Hepatocyte (in vitro differentiated cells): ENCODE measurements around the gene SNTG2.

Experiments used
- EZH2 ChIP-seq: fragments of 200-600 bp; sonication (generic); IDR thresholded peaks from 2 replicates; pipeline ENCODE4 v1.6.1; 2016; ENCODE audit warnings: antibody characterized with exemption, mild to moderate bottlenecking, borderline replicate concordance
- TF ChIP-seq, protein P1 (sequence below): fragments of 200-600 bp; sonication (generic); IDR thresholded peaks from 2 replicates; pipeline ENCODE4 v1.5.1; 2016; ENCODE audit warnings: antibody characterized with exemption, mild to moderate bottlenecking; ENCODE audit not compliant: poor library complexity

- TF ChIP-seq, protein P1, sequence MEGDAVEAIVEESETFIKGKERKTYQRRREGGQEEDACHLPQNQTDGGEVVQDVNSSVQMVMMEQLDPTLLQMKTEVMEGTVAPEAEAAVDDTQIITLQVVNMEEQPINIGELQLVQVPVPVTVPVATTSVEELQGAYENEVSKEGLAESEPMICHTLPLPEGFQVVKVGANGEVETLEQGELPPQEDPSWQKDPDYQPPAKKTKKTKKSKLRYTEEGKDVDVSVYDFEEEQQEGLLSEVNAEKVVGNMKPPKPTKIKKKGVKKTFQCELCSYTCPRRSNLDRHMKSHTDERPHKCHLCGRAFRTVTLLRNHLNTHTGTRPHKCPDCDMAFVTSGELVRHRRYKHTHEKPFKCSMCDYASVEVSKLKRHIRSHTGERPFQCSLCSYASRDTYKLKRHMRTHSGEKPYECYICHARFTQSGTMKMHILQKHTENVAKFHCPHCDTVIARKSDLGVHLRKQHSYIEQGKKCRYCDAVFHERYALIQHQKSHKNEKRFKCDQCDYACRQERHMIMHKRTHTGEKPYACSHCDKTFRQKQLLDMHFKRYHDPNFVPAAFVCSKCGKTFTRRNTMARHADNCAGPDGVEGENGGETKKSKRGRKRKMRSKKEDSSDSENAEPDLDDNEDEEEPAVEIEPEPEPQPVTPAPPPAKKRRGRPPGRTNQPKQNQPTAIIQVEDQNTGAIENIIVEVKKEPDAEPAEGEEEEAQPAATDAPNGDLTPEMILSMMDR, result no peak
- TF ChIP-seq EZH2, result no peak
These were observed 19.7 kb upstream of the SNTG2 start for GRCh38 chr2:930935-931334.
